Activated CD4-positive, alpha-beta memory T cell treated with anti-CD3 and anti-CD28 coated beads for 36 hours (primary cell): ENCODE results near the gene IRF3. TPM values are rescaled to one million over a fixed set of nuclear protein-coding genes. Genes with fewer than 3 reads are reported as not detected.
A peak's percentile ranks its signal among the peaks of the same experiment; 100 is the strongest.

ENCODE experiments used
- CTCF ChIA-PET: fragments of 350-600 bp; sonication (Branson Sonifier 250); formaldehyde crosslinking; loops from one replicate; lab custom pipeline; 2021; ENCODE audit warnings: antibody characterized with exemption, inconsistent platforms; lab: Charles Lee
- POLR2A ChIA-PET: fragments of 350-600 bp; sonication (Branson Sonifier 250); formaldehyde crosslinking; loops from one replicate; lab custom pipeline; 2021; ENCODE audit warnings: antibody characterized with exemption; lab: Charles Lee
- DNase-seq: peaks from one replicate; pipeline ENCODE4 v3.0.0-alpha.2; 2020
- H3K27ac Mint-ChIP-seq: one replicate; pipeline ENCODE4 v1.8.0; 2021; ENCODE audit warnings: mixed read lengths
- H3K27me3 Mint-ChIP-seq: one replicate; pipeline ENCODE4 v1.8.0; 2021; ENCODE audit warnings: mixed read lengths
- H3K36me3 Mint-ChIP-seq: one replicate; pipeline ENCODE4 v1.8.0; 2021; ENCODE audit warnings: mixed read lengths
- H3K4me1 Mint-ChIP-seq: one replicate; pipeline ENCODE4 v1.8.0; 2021; ENCODE audit warnings: low read depth, mixed read lengths
- H3K4me3 Mint-ChIP-seq: one replicate; pipeline ENCODE4 v1.8.0; 2021; ENCODE audit warnings: mild to moderate bottlenecking, mixed read lengths
- H3K9me3 Mint-ChIP-seq: one replicate; pipeline ENCODE4 v1.8.0; 2021; ENCODE audit warnings: mixed read lengths
- intact Hi-C: fragments of 100-400 bp; cut with micrococcal nuclease; formaldehyde crosslinking; loops from one replicate; pipeline ENCODE4 v1.15.1; 2023
- total RNA-seq, 2 experiments: library from RNA; stranded (reverse); gene quantifications; one replicate each; pipeline ENCODE4 v1.2.3, GENCODE V29; 2021

The IRF3 gene
- total RNA-seq, result 100 to 1,000 TPM; 143 to 156 TPM

GRCh38 chr19:49665351-49666119 lies at the start of gene IRF3, which contains the start of gene BCL2L12:
IRF3 (minus strand) TSS chr19:49665857; CDS start chr19:49664838, 1,019 bp downstream.
BCL2L12 (plus strand) TSS chr19:49665933; CDS start chr19:49666693, 760 bp downstream.
- CTCF ChIA-PET, result interaction anchor here (1.1 to 3.3 kb wide), 2 partner anchors 12 to 16 kb away, joined by 6 to 31 read pairs; partner anchors contain the start of gene PRMT1
- intact Hi-C loops, result loop anchor here (1.0 kb wide), 2 partner anchors 11 to 75 kb away; no protein-coding TSS in a partner anchor
- DNase-seq, result peak; percentile 99
- H3K4me3 Mint-ChIP-seq, result peak within 1 kb of the TSS; percentile 99
- H3K9me3 Mint-ChIP-seq, result no peaks in the 10 kb centered on the region
- peaks cover 25% of the 10 kb centered on the region for H3K36me3 Mint-ChIP-seq
- peak within 1 kb of the TSS; percentile 96 for H3K27ac Mint-ChIP-seq
- POLR2A ChIA-PET, result interaction anchor here (1.3 to 3.6 kb wide), 5 partner anchors 11 to 74 kb away, joined by 3 to 29 read pairs (median 13); partner anchors contain the start of genes PRMT1, RRAS and SCAF1
- H3K4me1 Mint-ChIP-seq, result peaks cover 32% of the 10 kb centered on the region
- H3K27me3 Mint-ChIP-seq, result no peaks in the 10 kb centered on the region

- Mint-ChIP-seq H3K4me3 (no peak overlapping the region), H3K4me1 (peaks cover 9% of the 10 kb centered on the region), H3K27me3 (no peaks in the 10 kb centered on the region), H3K9me3 (no peaks in the 10 kb centered on the region), H3K27ac (no peak overlapping the region), H3K36me3 (no peaks in the 10 kb centered on the region)
- ChIA-PET CTCF (no interaction called here), POLR2A (interaction anchor here (0.6 kb wide), 1 partner anchor 126 kb away, joined by 3 read pairs; no protein-coding TSS in a partner anchor)
- intact Hi-C loops, result no loop called here
- no peak for DNase-seq
Measured at GRCh38 chr19:49713236-49713845, 47.7 kb upstream of the IRF3 start.

- H3K36me3 Mint-ChIP-seq, result no peaks in the 10 kb centered on the region
- H3K27me3 Mint-ChIP-seq, result no peaks in the 10 kb centered on the region
- intact Hi-C loops, result no loop called here
- H3K4me3 Mint-ChIP-seq, result no peak overlapping the region
- no peak overlapping the region for H3K27ac Mint-ChIP-seq
- ChIA-PET POLR2A (no interaction called here), CTCF (no interaction called here)
- H3K9me3 Mint-ChIP-seq, result no peaks in the 10 kb centered on the region
- no peak for DNase-seq
- H3K4me1 Mint-ChIP-seq, result peaks cover 6% of the 10 kb centered on the region
Measured at GRCh38 chr19:49712397-49712859, 46.8 kb upstream of the IRF3 start.

- Mint-ChIP-seq H3K36me3 (no peaks in the 10 kb centered on the region), H3K27ac (no peak overlapping the region), H3K27me3 (no peaks in the 10 kb centered on the region), H3K4me3 (no peak overlapping the region), H3K4me1 (no peaks in the 10 kb centered on the region), H3K9me3 (no peaks in the 10 kb centered on the region)
- ChIA-PET POLR2A (no interaction called here), CTCF (no interaction called here)
- no peak for DNase-seq
- intact Hi-C loops, result no loop called here
Measured at GRCh38 chr19:49710372-49710951, 44.8 kb upstream of the IRF3 start.

- CTCF ChIA-PET, result no interaction called here
- H3K9me3 Mint-ChIP-seq, result no peaks in the 10 kb centered on the region
- peaks cover 4% of the 10 kb centered on the region for H3K27me3 Mint-ChIP-seq
- intact Hi-C loops, result no loop called here
- no peak overlapping the region for H3K27ac Mint-ChIP-seq
- H3K36me3 Mint-ChIP-seq, result no peaks in the 10 kb centered on the region
- POLR2A ChIA-PET, result no interaction called here
- DNase-seq, result no peak
- H3K4me1 Mint-ChIP-seq, result no peaks in the 10 kb centered on the region
- no peak overlapping the region for H3K4me3 Mint-ChIP-seq
Measured at GRCh38 chr19:49705919-49706318, 40.3 kb upstream of the IRF3 start.

- CTCF ChIA-PET, result interaction anchor here (1.2 kb wide), 1 partner anchor 24 kb away, joined by 4 read pairs; no protein-coding TSS in a partner anchor
Measured at GRCh38 chr19:49704888-49705642, 39.4 kb upstream of the IRF3 start.

GRCh38 chr19:49701271-49701786 lies 35.7 kb upstream of the IRF3 start:
- H3K9me3 Mint-ChIP-seq, result no peaks in the 10 kb centered on the region
- CTCF ChIA-PET, result no interaction called here
- intact Hi-C loops, result no loop called here

More at GRCh38 chr19:49704888-49705642, 39.4 kb upstream of the IRF3 start:
- POLR2A ChIA-PET, result no interaction called here
- Mint-ChIP-seq H3K36me3 (no peaks in the 10 kb centered on the region), H3K4me3 (no peak overlapping the region), H3K27ac (no peak overlapping the region), H3K27me3 (peaks cover 4% of the 10 kb centered on the region), H3K4me1 (no peaks in the 10 kb centered on the region), H3K9me3 (no peaks in the 10 kb centered on the region)
- intact Hi-C loops, result no loop called here
- DNase-seq, result no peak

GRCh38 chr19:49700563-49700962 lies 34.9 kb upstream of the IRF3 start:
- DNase-seq, result no peak
- Mint-ChIP-seq H3K27ac (no peak overlapping the region), H3K4me1 (no peaks in the 10 kb centered on the region), H3K27me3 (peaks cover 4% of the 10 kb centered on the region), H3K4me3 (no peak overlapping the region), H3K36me3 (no peaks in the 10 kb centered on the region), H3K9me3 (no peaks in the 10 kb centered on the region)
- intact Hi-C loops, result no loop called here
- CTCF ChIA-PET, result no interaction called here
- POLR2A ChIA-PET, result interaction anchor here (0.6 to 0.7 kb wide), 2 partner anchors 12 to 190 kb away, joined by 3 read pairs; no protein-coding TSS in a partner anchor

More at GRCh38 chr19:49701271-49701786, 35.7 kb upstream of the IRF3 start:
- Mint-ChIP-seq H3K36me3 (no peaks in the 10 kb centered on the region), H3K4me1 (no peaks in the 10 kb centered on the region), H3K4me3 (no peak overlapping the region), H3K27me3 (peaks cover 4% of the 10 kb centered on the region), H3K27ac (no peak overlapping the region)
- POLR2A ChIA-PET, result interaction anchor here (0.6 kb wide), 1 partner anchor 11 kb away, joined by 3 read pairs; no protein-coding TSS in a partner anchor
- DNase-seq, result no peak

- Mint-ChIP-seq H3K9me3 (no peaks in the 10 kb centered on the region), H3K4me1 (no peaks in the 10 kb centered on the region), H3K27ac (no peak overlapping the region), H3K27me3 (peaks cover 4% of the 10 kb centered on the region), H3K36me3 (no peaks in the 10 kb centered on the region), H3K4me3 (no peak overlapping the region)
- ChIA-PET CTCF (no interaction called here), POLR2A (no interaction called here)
- intact Hi-C loops, result no loop called here
- DNase-seq, result no peak
Measured at GRCh38 chr19:49699364-49699763, 33.7 kb upstream of the IRF3 start.

GRCh38 chr19:49696865-49697264 lies 31.2 kb upstream of the IRF3 start:
- DNase-seq, result no peak
- Mint-ChIP-seq H3K27me3 (peaks cover 8% of the 10 kb centered on the region), H3K27ac (no peak overlapping the region), H3K36me3 (no peaks in the 10 kb centered on the region), H3K4me3 (no peak overlapping the region), H3K9me3 (no peaks in the 10 kb centered on the region), H3K4me1 (no peaks in the 10 kb centered on the region)
- intact Hi-C loops, result no loop called here
- CTCF ChIA-PET, result no interaction called here
- POLR2A ChIA-PET, result no interaction called here

GRCh38 chr19:49696115-49696514 lies 30.5 kb upstream of the IRF3 start:
- intact Hi-C loops, result no loop called here
- POLR2A ChIA-PET, result interaction anchor here (0.6 kb wide), 1 partner anchor 11 kb away, joined by 4 read pairs; no protein-coding TSS in a partner anchor
- H3K4me1 Mint-ChIP-seq, result peaks cover 3% of the 10 kb centered on the region
- no peak overlapping the region for H3K4me3 Mint-ChIP-seq
- peaks cover 9% of the 10 kb centered on the region for H3K27me3 Mint-ChIP-seq
- H3K27ac Mint-ChIP-seq, result no peak overlapping the region
- no peak for DNase-seq
- H3K36me3 Mint-ChIP-seq, result no peaks in the 10 kb centered on the region
- no peaks in the 10 kb centered on the region for H3K9me3 Mint-ChIP-seq
- CTCF ChIA-PET, result interaction anchor here (1.3 kb wide), 1 partner anchor 15 kb away, joined by 8 read pairs; no protein-coding TSS in a partner anchor
